NB4 (cell line): Measurements from ENCODE around the gene PROM2.

Source experiments
- DNase-seq: peaks from one replicate; pipeline ENCODE4 v3.0.0; 2010; ENCODE audit warnings: low read depth
- H3K4me3 ChIP-seq: one replicate; pipeline ENCODE4 v1.5.1; 2011; ENCODE audit warnings: mild to moderate bottlenecking, low read depth, low read length, moderate library complexity
- MYC ChIP-seq: IDR thresholded peaks from 2 replicates; pipeline ENCODE4 v1.6.1; 2011; ENCODE audit warnings: low read depth, low read length
- POLR2A ChIP-seq: IDR thresholded peaks from 2 replicates; pipeline ENCODE4 v1.6.1; 2011; ENCODE audit warnings: mild to moderate bottlenecking; ENCODE audit not compliant: insufficient read length; ENCODE audit errors: extremely low read depth
- TF ChIP-seq, protein P1 (sequence below): IDR thresholded peaks from 2 replicates; pipeline ENCODE4 v1.6.1; 2011; ENCODE audit warnings: low read depth, low read length
- TF ChIP-seq, protein P2 (sequence below): IDR thresholded peaks from one replicate; pipeline ENCODE4 v1.5.1; 2012; ENCODE audit warnings: low read depth, low read length

The PROM2 gene

DNA sequence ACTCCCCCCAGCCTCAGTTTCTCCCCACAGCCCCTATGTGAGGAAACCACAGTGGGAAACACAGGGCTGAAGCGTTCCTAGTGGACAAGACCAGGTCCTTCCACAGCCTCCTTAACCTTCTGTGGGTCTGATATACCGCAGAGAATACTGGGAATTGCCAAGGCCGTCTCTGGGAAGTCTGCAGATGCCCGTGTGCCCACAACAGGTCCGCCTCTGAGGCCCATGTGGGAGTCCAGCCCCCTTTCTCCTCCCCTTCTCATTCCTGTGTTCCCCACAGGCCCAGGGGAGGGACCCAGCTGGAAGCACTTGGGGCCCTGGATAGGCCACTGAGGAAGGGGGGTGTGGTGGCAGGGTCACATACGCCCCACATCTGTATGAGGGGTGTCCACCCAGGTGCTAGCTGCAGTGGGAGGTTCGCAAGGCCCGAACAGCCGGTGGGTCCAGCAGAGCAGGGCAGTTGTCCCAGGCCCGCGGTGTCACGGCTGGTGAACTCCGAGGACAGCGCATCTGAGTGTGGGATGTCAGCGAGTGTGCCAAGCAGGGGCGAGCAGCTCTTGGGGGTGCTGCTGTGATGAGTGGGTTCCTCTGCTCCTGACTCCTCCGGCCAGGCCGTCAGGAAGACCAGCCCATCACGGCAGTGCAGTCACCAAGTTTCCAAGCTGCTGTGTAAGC, 20.5 kb downstream of the PROM2 start:
- TF ChIP-seq, protein P1, sequence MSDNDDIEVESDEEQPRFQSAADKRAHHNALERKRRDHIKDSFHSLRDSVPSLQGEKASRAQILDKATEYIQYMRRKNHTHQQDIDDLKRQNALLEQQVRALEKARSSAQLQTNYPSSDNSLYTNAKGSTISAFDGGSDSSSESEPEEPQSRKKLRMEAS, result no peak
- TF ChIP-seq, protein P2, sequence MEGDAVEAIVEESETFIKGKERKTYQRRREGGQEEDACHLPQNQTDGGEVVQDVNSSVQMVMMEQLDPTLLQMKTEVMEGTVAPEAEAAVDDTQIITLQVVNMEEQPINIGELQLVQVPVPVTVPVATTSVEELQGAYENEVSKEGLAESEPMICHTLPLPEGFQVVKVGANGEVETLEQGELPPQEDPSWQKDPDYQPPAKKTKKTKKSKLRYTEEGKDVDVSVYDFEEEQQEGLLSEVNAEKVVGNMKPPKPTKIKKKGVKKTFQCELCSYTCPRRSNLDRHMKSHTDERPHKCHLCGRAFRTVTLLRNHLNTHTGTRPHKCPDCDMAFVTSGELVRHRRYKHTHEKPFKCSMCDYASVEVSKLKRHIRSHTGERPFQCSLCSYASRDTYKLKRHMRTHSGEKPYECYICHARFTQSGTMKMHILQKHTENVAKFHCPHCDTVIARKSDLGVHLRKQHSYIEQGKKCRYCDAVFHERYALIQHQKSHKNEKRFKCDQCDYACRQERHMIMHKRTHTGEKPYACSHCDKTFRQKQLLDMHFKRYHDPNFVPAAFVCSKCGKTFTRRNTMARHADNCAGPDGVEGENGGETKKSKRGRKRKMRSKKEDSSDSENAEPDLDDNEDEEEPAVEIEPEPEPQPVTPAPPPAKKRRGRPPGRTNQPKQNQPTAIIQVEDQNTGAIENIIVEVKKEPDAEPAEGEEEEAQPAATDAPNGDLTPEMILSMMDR, result no peak
- TF ChIP-seq POLR2A, result no peak
- TF ChIP-seq MYC, result no peak
- no peak overlapping the region for H3K4me3 ChIP-seq
- no peak for DNase-seq

DNA sequence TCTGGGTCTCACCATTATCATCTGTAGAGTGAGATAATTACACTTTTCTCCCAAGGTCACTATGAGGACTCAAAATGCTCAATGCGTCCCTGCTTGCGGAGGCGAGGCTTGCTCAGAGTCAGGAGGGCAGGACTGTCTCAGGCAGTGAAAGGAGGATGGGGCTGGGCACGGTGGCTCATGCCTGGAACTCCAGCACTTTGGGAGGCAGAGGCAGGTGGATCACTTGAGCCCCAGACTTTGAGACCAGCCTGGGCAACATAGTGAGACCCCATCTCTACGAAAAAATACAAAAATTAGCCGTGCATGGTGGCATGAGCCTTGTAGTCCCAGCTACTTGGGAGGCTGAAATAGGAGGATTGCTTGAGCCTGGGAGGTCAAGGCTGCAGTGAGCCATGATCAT, 21.1 kb downstream of the PROM2 start:
- DNase-seq, result no peak
- no peak for TF ChIP-seq MYC
- TF ChIP-seq, protein P1, result no peak
- no peak for TF ChIP-seq POLR2A
- TF ChIP-seq, protein P2, result no peak

DNA sequence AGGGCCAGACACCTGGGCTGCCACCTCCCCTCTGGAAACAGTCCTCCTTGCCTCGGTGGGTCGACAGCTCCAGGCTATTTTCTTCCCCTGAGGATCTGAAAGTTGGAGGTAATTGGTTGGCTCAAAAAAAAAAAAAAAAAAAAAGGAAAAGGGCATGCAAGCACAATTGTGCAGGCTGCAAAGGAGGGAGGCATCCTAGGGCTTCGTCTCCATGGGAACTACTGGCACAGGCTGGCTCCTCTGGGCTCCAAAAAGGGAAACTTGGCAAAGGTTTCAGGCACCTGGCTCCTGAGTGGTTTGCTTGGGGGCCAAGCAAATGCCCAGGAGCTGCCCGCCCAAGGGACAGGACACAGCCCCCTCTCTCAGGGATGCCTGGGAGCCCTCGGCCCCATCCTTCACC, 21.8 kb downstream of the PROM2 start:
- DNase-seq, result no peak
- no peak overlapping the region for H3K4me3 ChIP-seq
- no peak for TF ChIP-seq MYC

More for the DNA sequence above, 21.1 kb downstream of the PROM2 start:
- H3K4me3 ChIP-seq, result no peak overlapping the region

DNA sequence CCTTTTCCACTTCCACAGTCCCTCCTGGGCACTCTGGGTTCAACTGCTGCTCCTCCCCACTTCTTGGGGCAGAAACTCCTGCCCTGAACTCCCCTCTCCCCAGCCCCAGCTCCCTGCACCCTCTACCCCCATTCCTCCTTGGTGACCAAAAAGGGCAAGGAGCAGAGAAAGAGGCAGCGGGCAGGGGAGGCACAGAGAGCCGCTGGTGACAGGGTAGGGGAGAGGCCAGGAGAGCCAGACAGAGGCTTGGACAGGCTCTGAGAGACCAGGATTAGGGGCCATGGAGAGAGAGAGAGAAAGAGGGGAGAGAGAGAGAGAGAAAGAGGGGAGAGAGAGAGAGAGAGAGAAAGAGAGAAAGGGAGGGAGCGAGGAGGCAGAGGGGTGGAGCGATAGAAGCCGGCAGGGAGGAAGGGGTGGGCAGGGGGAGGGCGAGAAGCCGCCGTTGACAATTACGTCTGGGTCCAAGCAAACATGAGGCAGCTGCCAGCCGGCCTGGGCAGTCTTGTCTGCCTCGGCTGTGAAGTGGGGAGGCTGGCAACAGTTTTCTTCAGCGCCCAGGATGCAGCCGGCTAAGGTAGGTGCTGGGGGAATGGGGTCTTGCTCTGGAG, 22.7 kb downstream of the PROM2 start, which contains the start of gene KCNIP3:
TSS of gene KCNIP3 (plus strand) at position 468 of the 608 bp plus-strand sequence. CDS start at position 560, 92 bp downstream.
- H3K4me3 ChIP-seq, result no peak within 1 kb of the TSS
- TF ChIP-seq, protein P2, result no peak
- TF ChIP-seq, protein P1, result no peak
- TF ChIP-seq POLR2A (no peak), MYC (no peak)
- DNase-seq, result no peak

DNA sequence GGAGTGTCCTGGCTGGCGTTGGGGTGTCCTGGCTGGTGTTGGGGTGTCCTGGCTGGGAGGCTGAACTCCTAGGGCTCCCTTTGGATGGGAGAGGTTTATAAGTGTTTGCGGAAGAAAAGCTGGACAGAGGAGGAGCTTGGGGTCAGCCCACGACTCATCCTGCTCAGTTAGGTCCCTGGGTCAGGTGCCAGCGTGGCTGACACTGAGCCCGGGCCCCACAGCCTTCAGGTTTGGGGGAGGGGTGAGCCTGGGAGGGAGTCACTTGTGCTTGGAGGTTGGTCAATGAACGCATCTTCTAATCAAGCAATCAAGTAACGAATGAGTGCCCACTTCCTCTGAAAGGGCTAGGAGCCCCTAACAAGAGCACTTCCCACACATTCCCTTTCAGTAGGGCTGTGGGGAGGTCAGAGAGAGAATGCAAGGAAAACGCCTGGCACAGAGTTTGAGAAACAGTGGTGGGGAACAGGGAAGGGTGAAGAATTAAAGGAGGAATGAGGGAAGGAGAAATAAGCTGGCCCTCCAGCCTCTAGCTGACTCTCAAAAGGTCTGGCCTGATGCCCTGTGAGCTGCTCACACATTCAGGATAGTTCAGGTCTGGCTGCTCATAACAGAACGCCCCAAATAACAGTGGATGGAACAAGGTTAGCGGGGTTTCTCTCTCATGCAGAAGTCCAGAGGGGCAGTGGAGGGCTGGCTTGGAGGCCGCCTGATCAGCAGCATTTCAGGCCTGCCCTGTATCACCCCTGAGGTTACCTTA, 23.6 kb downstream of the PROM2 start:
- TF ChIP-seq POLR2A (no peak), MYC (no peak)
- TF ChIP-seq, protein P2, result no peak
- TF ChIP-seq, protein P1, result no peak
- H3K4me3 ChIP-seq, result no peak overlapping the region
- no peak for DNase-seq

DNA sequence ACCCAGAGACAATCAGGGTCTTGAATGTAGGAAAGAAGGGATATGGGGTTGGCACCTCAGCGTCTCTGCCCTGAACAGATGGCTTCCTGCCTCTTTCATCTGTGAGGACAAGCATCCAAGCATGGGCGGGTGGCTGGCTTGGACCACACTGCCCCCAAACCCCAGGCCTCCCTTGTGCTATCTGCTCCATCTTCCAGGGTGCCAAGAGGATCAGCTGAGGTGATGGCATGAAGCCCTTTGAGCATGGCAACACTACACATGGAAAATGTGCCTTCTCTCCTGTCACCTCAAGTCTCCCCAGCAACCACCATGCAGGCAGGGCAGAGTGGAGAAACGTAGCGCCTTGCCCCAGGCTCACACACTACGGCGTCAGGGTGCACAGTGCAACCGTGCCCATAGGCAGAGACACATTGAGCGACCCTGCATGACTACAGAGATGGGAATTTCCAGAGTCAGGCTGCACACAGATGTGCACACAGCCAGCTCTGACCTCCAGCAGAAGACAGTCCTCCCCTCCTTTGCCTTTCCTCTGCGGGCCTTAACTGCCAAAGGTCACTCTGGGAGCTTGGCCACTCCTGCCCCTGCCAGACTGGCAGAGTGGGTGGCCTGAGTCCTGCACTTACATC, 24.4 kb downstream of the PROM2 start:
- no peak for TF ChIP-seq POLR2A
- TF ChIP-seq, protein P1, result no peak
- no peak for TF ChIP-seq MYC
- TF ChIP-seq, protein P2, result no peak
- DNase-seq, result no peak
- H3K4me3 ChIP-seq, result no peak overlapping the region
